Stimulated activated CD8-positive, alpha-beta memory T cell treated with anti-CD3 and anti-CD28 coated beads, Interleukin-2, amount 100 ng/mL, for 48 hours (primary cell): ENCODE results near the gene CRYBA2.

Experiments used
- DNase-seq, 2 donors: peaks; one replicate each; pipeline ENCODE4 v3.0.0-alpha.2; 2020; ENCODE audit warnings: low read depth in 2 of 2

Gene CRYBA2

DNA sequence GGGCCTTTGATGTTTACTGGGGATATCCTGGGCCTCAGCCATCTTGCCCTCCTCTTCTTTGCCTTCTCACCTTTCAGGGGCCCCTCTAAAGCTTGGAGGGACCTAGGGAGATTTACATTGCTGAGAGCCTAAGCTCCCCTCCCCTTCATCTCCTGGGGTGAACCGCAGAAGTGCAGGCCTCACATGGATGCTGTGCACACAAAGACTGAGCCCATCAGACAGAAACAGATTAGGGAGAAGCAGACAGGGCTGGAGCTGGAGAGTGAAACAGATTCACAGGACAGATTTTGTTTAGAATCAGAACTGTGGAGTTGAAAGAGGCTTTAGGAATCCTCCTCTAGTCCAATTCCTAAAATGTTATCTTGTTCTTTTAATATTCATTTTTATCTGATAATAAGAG lies 37.2 kb downstream of the CRYBA2 start:
- DNase-seq: no peak

GRCh38 chr2:218954541-218955300 lies 38.5 kb downstream of the CRYBA2 start:
- no peak for DNase-seq

DNA sequence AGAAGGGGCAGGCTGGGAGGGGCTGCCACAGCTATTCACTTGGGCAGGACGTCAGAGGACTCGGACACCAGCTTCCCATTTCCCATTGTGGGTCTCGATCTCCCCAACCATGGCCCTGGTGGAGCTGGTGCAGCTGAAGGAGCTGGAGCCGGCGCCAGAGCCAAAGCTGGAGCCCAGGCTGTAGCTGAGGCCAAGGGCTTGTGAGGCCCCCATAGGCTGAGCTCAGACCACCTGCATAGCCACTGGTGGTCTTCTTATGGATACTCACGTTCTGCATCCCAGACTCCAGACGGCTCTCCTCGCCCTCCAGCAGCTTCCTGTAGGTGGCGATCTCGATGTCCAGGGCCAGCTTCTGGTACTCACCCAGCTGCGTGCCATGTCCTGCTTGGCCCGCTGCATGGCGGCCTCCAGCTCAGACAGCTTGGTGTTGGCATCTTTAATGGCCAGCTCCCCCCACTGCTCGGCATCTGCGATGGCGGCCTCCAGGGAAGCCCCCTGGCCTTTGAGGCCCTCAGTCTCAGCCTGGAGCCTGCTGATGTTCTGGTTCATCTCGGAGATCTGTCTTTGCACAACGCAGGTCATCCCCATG lies 39.8 kb downstream of the CRYBA2 start:
- no peak for DNase-seq

DNA sequence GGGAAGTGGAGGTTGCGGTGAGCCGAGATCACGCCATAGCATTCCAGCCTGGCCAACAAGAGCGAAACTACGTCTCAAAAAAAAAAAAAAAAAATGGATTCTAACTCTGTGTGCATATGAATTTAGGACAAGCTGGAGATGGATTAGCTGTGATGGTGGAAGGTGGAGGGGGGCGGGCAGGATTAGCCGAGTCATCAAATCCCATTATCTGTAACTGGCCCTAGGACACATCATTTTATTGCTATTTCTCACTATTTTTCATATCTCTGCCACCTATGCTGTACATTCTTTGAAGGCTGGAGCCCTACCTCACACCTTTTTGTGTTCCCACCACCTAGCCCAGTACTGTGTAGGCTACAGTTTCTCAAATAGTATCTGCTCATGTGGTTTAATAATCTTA lies 41.1 kb downstream of the CRYBA2 start:
- DNase-seq: no peak

DNA sequence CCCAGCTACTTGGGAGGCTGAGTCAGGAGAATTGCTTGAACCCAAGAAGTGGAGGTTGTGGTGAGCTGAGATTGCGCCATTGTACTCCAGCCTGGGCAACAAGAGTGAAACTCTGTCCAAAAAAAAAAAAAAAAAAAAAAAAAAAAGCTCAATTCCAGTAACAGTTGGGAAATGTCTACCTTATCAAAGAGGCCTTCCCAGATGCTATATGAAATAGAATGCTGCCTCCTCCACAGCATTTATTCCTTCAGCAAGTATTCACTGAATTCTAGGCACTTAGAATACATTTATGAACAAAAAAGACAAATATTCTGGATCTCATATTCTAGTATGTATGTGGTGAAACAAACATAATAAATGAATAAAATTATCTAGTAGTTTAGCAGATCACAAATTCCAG lies 46.6 kb downstream of the CRYBA2 start:
- no peak for DNase-seq

DNA sequence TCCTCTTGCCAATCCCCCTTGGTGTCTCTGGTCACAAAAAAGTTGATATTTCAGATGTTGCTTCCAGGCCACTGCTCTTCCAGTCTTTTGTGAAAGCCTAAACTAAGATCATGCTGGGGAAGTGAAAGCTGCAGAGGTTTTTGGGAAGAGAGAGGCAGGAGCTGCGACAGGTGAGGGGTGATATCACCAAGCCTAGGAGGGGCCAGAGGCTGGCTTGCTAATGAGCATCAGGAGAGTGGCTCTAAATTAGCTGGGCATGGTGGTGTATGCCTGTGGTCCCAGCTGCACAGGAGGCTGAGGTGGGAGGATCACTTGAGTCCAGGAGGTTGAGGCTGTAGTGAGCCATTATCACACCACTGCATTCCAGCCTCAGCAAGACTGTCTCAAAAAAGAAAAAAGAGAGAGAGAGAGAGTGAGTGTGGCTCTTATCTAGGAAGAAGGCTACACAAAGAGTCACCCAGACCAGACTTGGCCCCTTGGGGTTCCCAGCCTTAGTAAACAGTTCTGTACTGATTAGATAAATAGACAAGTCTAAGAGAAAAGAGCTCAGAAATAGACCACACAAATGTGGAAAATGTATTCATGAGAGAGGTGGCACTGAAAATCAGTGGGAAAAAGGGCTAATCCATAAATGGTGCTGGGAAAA lies 48.3 kb downstream of the CRYBA2 start:
- no peak for DNase-seq
